GM12878 (cell line): Measurements from ENCODE around the gene STK32A. TPM values are rescaled to one million over a fixed set of nuclear protein-coding genes. Genes with fewer than 3 reads are reported as not detected.

Experiments used
- ATAC-seq: fragments of 200-7000 bp; cut with Tn5 transposase; 3 replicates; pipeline ENCODE4 v1.9.1; 2020; ENCODE audit warnings: mild to moderate bottlenecking, moderate library complexity
- BruUV-seq: library from RNA; stranded (reverse); fragments of 400-500 nt; replicated peaks from 2 replicates; lab custom pipeline; 2021; lab: Mats Ljungman, UMichigan
- CTCF ChIA-PET: fragments of 300-600 bp; sonication (Branson Sonifier 250); formaldehyde crosslinking; extraction: SDS; loops from one replicate; lab custom pipeline; 2021; ENCODE audit warnings: inconsistent platforms; lab: Yijun Ruan, JAX
- POLR2A ChIA-PET: fragments of 350-600 bp; formaldehyde crosslinking; extraction: SDS; loops from one replicate; lab custom pipeline; 2021; ENCODE audit warnings: inconsistent platforms; lab: Charles Lee
- RAD21 ChIA-PET: fragments of 300-600 bp; sonication (Branson Sonifier 250); formaldehyde crosslinking; loops from one replicate; lab custom pipeline; 2023; ENCODE audit warnings: antibody characterized with exemption; ENCODE audit not compliant: unreplicated experiment; lab: Charles Lee
- SMC1A ChIA-PET: fragments of 300-600 bp; sonication (Branson Sonifier 250); formaldehyde crosslinking; loops from one replicate; lab custom pipeline; 2023; ENCODE audit not compliant: unreplicated experiment, uncharacterized antibody; lab: Charles Lee
- DNase-seq: peaks from one replicate; pipeline ENCODE4 v3.0.0-alpha.2; 2011; ENCODE audit warnings: low read depth, low spot score
- FAIRE-seq: peaks from 3 replicates; lab custom pipeline; 2011; peaks lifted over from hg19 to GRCh38; lab: Jason Lieb, UNC
- H2AFZ ChIP-seq: 2 replicates; pipeline ENCODE4 v1.6.0; 2011; ENCODE audit warnings: low read depth, low read length, control low read depth; ENCODE audit not compliant: control insufficient read depth
- H3K27ac ChIP-seq: 2 replicates; pipeline ENCODE4 v1.5.1; 2011; ENCODE audit warnings: control low read depth; ENCODE audit not compliant: control insufficient read depth, insufficient read depth
- H3K27me3 ChIP-seq, 2 experiments: replicated peaks in 1 of 2; 2 replicates each; pipeline versions ENCODE4 v1.6.0 to v1.6.1; 2011; ENCODE audit warnings: low read length in 1 of 2; ENCODE audit not compliant: control insufficient read depth in 2 of 2, insufficient read depth in 2 of 2
- H3K36me3 ChIP-seq, 2 experiments: 2 replicates each; pipeline ENCODE4 v1.5.1; 2011; ENCODE audit warnings: low read length in 1 of 2; ENCODE audit not compliant: control insufficient read depth in 2 of 2, insufficient read depth in 2 of 2
- H3K4me1 ChIP-seq: 2 replicates; pipeline ENCODE4 v1.6.1; 2011; ENCODE audit warnings: mild to moderate bottlenecking, low read length, moderate library complexity, mixed read lengths; ENCODE audit not compliant: control insufficient read depth, insufficient read depth
- H3K4me2 ChIP-seq: 2 replicates; pipeline ENCODE4 v1.6.0; 2011; ENCODE audit warnings: control low read depth; ENCODE audit not compliant: control insufficient read depth, insufficient read depth
- H3K4me3 ChIP-seq: fragments of 200-600 bp; sonication (generic); 2 replicates; pipeline ENCODE4 v1.5.1; 2016
- H3K79me2 ChIP-seq: 2 replicates; pipeline ENCODE4 v1.6.0; 2011; ENCODE audit warnings: low read length; ENCODE audit not compliant: control insufficient read depth, insufficient read depth
- H3K9ac ChIP-seq: 2 replicates; pipeline ENCODE4 v1.8.0; 2011; ENCODE audit warnings: low read length, control low read depth, mixed read lengths; ENCODE audit not compliant: control insufficient read depth, insufficient read depth
- H3K9me3 ChIP-seq: replicated peaks from 3 replicates; pipeline ENCODE4 v1.5.1; 2011; ENCODE audit warnings: mild to moderate bottlenecking, low read length; ENCODE audit not compliant: control insufficient read depth, insufficient read depth
- H4K20me1 ChIP-seq: 2 replicates; pipeline ENCODE4 v1.6.0; 2011; ENCODE audit not compliant: control insufficient read depth, insufficient read depth
- CEBPB ChIP-seq, 2 experiments: fragments of 150-350 bp in 1 of 2; IDR thresholded peaks; 2 replicates each; pipeline ENCODE4 v1.6.1; 2012 to 2014; ENCODE audit warnings: low read depth in 2 of 2, low read length in 2 of 2, borderline replicate concordance in 1 of 2, inconsistent platforms in 1 of 2
- EZH2 ChIP-seq: IDR thresholded peaks from 2 replicates; pipeline ENCODE4 v1.6.1; 2012; ENCODE audit warnings: low read depth, mild to moderate bottlenecking, control low read depth, inconsistent platforms, low read length, borderline replicate concordance; ENCODE audit not compliant: control insufficient read depth
- MYC ChIP-seq: IDR thresholded peaks from 2 replicates; pipeline ENCODE4 v1.6.1; 2011; ENCODE audit warnings: mild to moderate bottlenecking, low read length, moderate library complexity, inconsistent platforms; ENCODE audit not compliant: insufficient read depth, insufficient replicate concordance, insufficient read length, severe bottlenecking
- NFXL1 ChIP-seq: fragments of 450-650 bp; IDR thresholded peaks from 2 replicates; pipeline ENCODE4 v1.6.1; 2017; ENCODE audit warnings: antibody characterized with exemption, mild to moderate bottlenecking, borderline replicate concordance
- SIN3A ChIP-seq: IDR thresholded peaks from 2 replicates; pipeline ENCODE4 v1.6.1; 2012; ENCODE audit warnings: low read depth, low read length, improper control_type of control experiment
- TAF1 ChIP-seq: IDR thresholded peaks from 2 replicates; pipeline ENCODE4 v1.6.1; 2011; ENCODE audit warnings: mild to moderate bottlenecking, low read depth, low read length, borderline replicate concordance
- TCF12 ChIP-seq: IDR thresholded peaks from 2 replicates; pipeline ENCODE4 v1.6.1; 2011; ENCODE audit warnings: low read depth, mild to moderate bottlenecking, low read length
- ZNF207 ChIP-seq: fragments of 450-650 bp; IDR thresholded peaks from 2 replicates; pipeline ENCODE4 v1.6.1; 2014; ENCODE audit warnings: antibody characterized with exemption, mild to moderate bottlenecking, borderline replicate concordance
- ZNF274 ChIP-seq: IDR thresholded peaks from one replicate; pipeline ENCODE4 v1.8.0; 2011; ENCODE audit not compliant: insufficient read length, insufficient read depth
- WGBS: methylation state at CpG from one replicate; pipeline ENCODE4 v1.1.6; 2016; ENCODE audit warnings: low lambda C conversion rate; ENCODE audit not compliant: insufficient replicate concordance, insufficient coverage; ENCODE audit errors: missing lambda C conversion rate; 5-methylcytosine and 5-hydroxymethylcytosine counted together
- in situ Hi-C: fragments of 300-500 bp; cut with MboI; formaldehyde crosslinking; loops from 9 replicates; pipeline ENCODE4 v1.14.3; 2018; ENCODE audit warnings: mixed read lengths
- intact Hi-C: fragments of 100-400 bp; cut with micrococcal nuclease; formaldehyde crosslinking; loops from one replicate; pipeline ENCODE4 v1.14.2; 2022; ENCODE audit not compliant: unreplicated experiment
- polyA plus RNA-seq, 11 experiments: library from polyadenylated mRNA; depleted of rRNA in 4 of 11; unstranded in 6 of 11; stranded (reverse) in 5 of 11; fragments of >200 nt; fragmentation: Nextera tagmentation in 4 of 11; fragmentation: Illumina TruSeq in 1 of 11; extraction: Ambion mirVana in 4 of 11; extraction: Trizol in 1 of 11; gene quantifications; 1 replicate in 1 of 11; 2 replicates in 10 of 11; pipeline versions ENCODE4 v1.2.1 to v1.2.3, GENCODE V29; 2011 to 2016; ENCODE audit warnings: inconsistent platforms in 2 of 11, missing spikeins in 2 of 11, low read depth in 1 of 11
- total RNA-seq, 4 experiments: library from RNA; depleted of rRNA in 3 of 4; stranded (reverse); fragments of >200 nt in 3 of 4; fragmentation: Illumina TruSeq in 1 of 4; extraction: Trizol in 1 of 4; gene quantifications; 2 replicates each; pipeline versions ENCODE4 v1.2.1 to v1.2.3, GENCODE V29; 2013 to 2021
- TF ChIP-seq, protein P1 (sequence below): IDR thresholded peaks from 2 replicates; pipeline ENCODE4 v1.6.1; 2012; ENCODE audit warnings: low read length, inconsistent platforms

Gene STK32A
- total and polyA plus RNA-seq, 10 of the 15 experiments (the other 5 are each of a cell fraction or from before 2014, with no cell fraction given) = under 0.01 to 0.10 TPM; not detected in 8

GRCh38 chr5:147418613-147419012, 183.8 kb downstream of the STK32A start (continued):
- TF ChIP-seq TAF1 = no peak
- TF ChIP-seq MYC = no peak
- TF ChIP-seq, protein P1, sequence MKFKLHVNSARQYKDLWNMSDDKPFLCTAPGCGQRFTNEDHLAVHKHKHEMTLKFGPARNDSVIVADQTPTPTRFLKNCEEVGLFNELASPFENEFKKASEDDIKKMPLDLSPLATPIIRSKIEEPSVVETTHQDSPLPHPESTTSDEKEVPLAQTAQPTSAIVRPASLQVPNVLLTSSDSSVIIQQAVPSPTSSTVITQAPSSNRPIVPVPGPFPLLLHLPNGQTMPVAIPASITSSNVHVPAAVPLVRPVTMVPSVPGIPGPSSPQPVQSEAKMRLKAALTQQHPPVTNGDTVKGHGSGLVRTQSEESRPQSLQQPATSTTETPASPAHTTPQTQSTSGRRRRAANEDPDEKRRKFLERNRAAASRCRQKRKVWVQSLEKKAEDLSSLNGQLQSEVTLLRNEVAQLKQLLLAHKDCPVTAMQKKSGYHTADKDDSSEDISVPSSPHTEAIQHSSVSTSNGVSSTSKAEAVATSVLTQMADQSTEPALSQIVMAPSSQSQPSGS = no peak

- H4K20me1 ChIP-seq = no peaks in the 10 kb centered on the region
- no peak overlapping the region for H3K9ac ChIP-seq
- RAD21 ChIA-PET = interaction anchor here (1.0 kb wide), 1 partner anchor 29 kb away, joined by 3 read pairs; no protein-coding TSS in a partner anchor
- no peaks in the 10 kb centered on the region for H3K79me2 ChIP-seq
- no peak overlapping the region for H3K4me3 ChIP-seq
- ATAC-seq (no peak), FAIRE-seq (no peak), DNase-seq (no peak)
- H3K36me3 ChIP-seq = no peaks in the 10 kb centered on the region
- TF ChIP-seq CEBPB (IDR thresholded peaks at IDR 0.05; ENCODE audit: borderline replicate concordance in 1 of 2, low read depth in 2 of 2, low read length in 2 of 2) (no peak), EZH2 (no peak), NFXL1 (no peak), SIN3A (no peak), ZNF207 (no peak), TCF12 (no peak), ZNF274 (no peak)
- WGBS = 19% methylated on average over 3 of the region's 3 CpGs
- H3K4me2 ChIP-seq = no peak overlapping the region
- POLR2A ChIA-PET = no interaction called here
- no peak overlapping the region for H2AFZ ChIP-seq
- no peaks in the 10 kb centered on the region; a peak in 1 of 4 replicates for H3K27me3 ChIP-seq
- intact Hi-C loops = no loop called here
- in situ Hi-C loops = no loop called here
- CTCF ChIA-PET = interaction anchor here (1.2 to 1.7 kb wide), 2 partner anchors 8 to 9 kb away, joined by 3 to 4 read pairs; no protein-coding TSS in a partner anchor
- no peaks in the 10 kb centered on the region for H3K4me1 ChIP-seq
- no peak overlapping the region for H3K27ac ChIP-seq
- no peaks in the 10 kb centered on the region for H3K9me3 ChIP-seq
- SMC1A ChIA-PET = no interaction called here
- no TSS peak for BruUV-seq
Measured at GRCh38 chr5:147426640-147427327, 192.0 kb downstream of the STK32A start.
